ENCODE data around the gene MLF1. TPM values are rescaled to one million over a fixed set of nuclear protein-coding genes. Genes with fewer than 3 reads are reported as not detected.

The MLF1 gene
- polyA plus RNA-seq, 1 of the 3 experiments (the other 2 are of a cell fraction), result 8.2 TPM

DNA sequence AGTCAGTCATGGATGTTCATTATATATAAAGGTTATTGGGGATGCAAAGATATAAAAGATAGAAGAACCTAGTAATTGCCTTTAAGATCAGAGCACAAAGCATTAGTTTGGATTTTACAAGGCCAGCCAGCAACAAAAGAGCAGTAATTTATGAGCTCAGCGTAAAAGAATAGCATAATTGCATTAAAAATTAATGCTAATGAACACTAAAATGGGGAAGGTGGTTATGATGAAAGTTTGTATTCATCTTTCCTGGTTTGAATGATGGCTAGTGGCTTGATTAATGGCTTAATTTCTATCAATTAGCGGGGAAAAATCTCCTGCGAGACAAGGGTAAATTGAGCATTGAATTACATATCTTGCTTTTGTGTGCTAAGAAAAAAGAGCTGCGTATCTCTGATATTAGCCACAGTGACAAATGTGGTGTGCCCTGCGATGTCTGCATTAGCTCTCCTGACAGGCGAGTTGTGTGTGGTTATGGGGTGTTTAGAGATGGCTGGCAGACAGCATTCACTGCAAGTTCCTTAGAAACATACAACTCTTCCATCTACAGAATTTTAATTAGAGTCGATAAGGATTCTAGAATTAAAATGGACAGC is 42.8 kb upstream of the MLF1 start:
- H3K27me3 ChIP-seq (ENCODE audit: insufficient read depth), result no peaks in the 10 kb centered on the region
- no peak overlapping the region for H3K4me2 ChIP-seq
- H3K27ac ChIP-seq (ENCODE audit: low read depth in 2 of 2, low read length in 1 of 2), result peak overlapping the region in 1 of 2 experiments; percentile 89; a peak in 2 of 4 replicates
- CTCF ChIA-PET, result interaction anchor here (0.5 to 3.7 kb wide), 8 partner anchors 9 to 1041 kb away, joined by 3 to 12 read pairs (median 4); partner anchors contain the start of gene GFM1
- H3F3A ChIP-seq (replicated peaks; ENCODE audit: insufficient read depth), result peaks cover 8% of the 10 kb centered on the region
- H3K9ac ChIP-seq, result no peak overlapping the region
- H3K4me3 ChIP-seq (ENCODE audit: low read depth in 2 of 2, low read length in 1 of 2), result no peak overlapping the region
- H3K9me2 ChIP-seq, result no peaks in the 10 kb centered on the region
- no peaks in the 10 kb centered on the region for H3K36me3 ChIP-seq (replicated peaks in 1 of 2; ENCODE audit: control insufficient read depth in 1 of 2, insufficient read depth in 2 of 2, low read length in 1 of 2)
- no peaks in the 10 kb centered on the region for H3K79me2 ChIP-seq (ENCODE audit: insufficient read depth)
- no peaks in the 10 kb centered on the region for H3K9me3 ChIP-seq
- peak; percentile 67; the same call in 1 of the 2 replicates for TF ChIP-seq MXI1 (IDR thresholded peaks at IDR 0.05; ENCODE audit: low read depth, low read length)
- TF ChIP-seq CHD2 (IDR thresholded peaks at IDR 0.05; ENCODE audit: low read length, partially characterized antibody), result peak; percentile 64
- TF ChIP-seq GATA2 (CRISPR knock-in tag; IDR thresholded peaks at IDR 0.05), result peak; percentile 76
- TF ChIP-seq REST (IDR thresholded peaks at IDR 0.05; ENCODE audit: low read depth, low read length), result no peak
- no peak for TF ChIP-seq POLR2AphosphoS5 (IDR thresholded peaks at IDR 0.05; ENCODE audit: low read depth, low read length)
- TF ChIP-seq RFX5 (IDR thresholded peaks at IDR 0.05; ENCODE audit: low read length), result no peak
- TF ChIP-seq JUND (IDR thresholded peaks at IDR 0.05), result no peak
- TF ChIP-seq NRF1 (IDR thresholded peaks at IDR 0.05; ENCODE audit: low read depth, low read length), result no peak
- peak; percentile 56; the same call in 1 of the 2 replicates for TF ChIP-seq FOXJ3 (CRISPR knock-in tag; IDR thresholded peaks at IDR 0.05)
- TF ChIP-seq, protein P1, sequence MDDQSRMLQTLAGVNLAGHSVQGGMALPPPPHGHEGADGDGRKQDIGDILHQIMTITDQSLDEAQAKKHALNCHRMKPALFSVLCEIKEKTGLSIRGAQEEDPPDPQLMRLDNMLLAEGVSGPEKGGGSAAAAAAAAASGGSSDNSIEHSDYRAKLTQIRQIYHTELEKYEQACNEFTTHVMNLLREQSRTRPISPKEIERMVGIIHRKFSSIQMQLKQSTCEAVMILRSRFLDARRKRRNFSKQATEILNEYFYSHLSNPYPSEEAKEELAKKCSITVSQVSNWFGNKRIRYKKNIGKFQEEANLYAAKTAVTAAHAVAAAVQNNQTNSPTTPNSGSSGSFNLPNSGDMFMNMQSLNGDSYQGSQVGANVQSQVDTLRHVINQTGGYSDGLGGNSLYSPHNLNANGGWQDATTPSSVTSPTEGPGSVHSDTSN (IDR thresholded peaks at IDR 0.05), result no peak
- TF ChIP-seq EP300 (IDR thresholded peaks at IDR 0.05; ENCODE audit: borderline replicate concordance in 1 of 2, low read depth in 1 of 2, low read length in 1 of 2), result peak in 1 of 2 experiments; percentile 88; a peak in 2 of 4 replicates
- no peak for TF ChIP-seq FOXM1 (IDR thresholded peaks at IDR 0.05; ENCODE audit: low read depth)
- TF ChIP-seq RCOR1 (IDR thresholded peaks at IDR 0.05; ENCODE audit: low read length), result peak; percentile 70
- TF ChIP-seq USF1 (IDR thresholded peaks at IDR 0.05; ENCODE audit: borderline replicate concordance, low read depth), result no peak
- TF ChIP-seq RAD21 (IDR thresholded peaks at IDR 0.05; ENCODE audit: low read length), result peak; percentile 18; the same call in 1 of the 2 replicates
- no peak for TF ChIP-seq NFIC (IDR thresholded peaks at IDR 0.05; ENCODE audit: borderline replicate concordance)
- no peak for TF ChIP-seq IRF3 (IDR thresholded peaks at IDR 0.05; ENCODE audit: low read depth, low read length)
- peaks cover 0 to 13% of the 10 kb centered on the region in 2 experiments; a peak in 2 of 4 replicates for H3K4me1 ChIP-seq (ENCODE audit: control insufficient read depth in 1 of 2, insufficient read depth in 2 of 2, low read depth in 1 of 2, low read length in 1 of 2)
- H2AFZ ChIP-seq (ENCODE audit: low read depth), result no peak overlapping the region
- no peaks in the 10 kb centered on the region for H4K20me1 ChIP-seq (ENCODE audit: insufficient read depth)
- DNase-seq, result peak; percentile 32
- POLR2A ChIA-PET, result interaction anchor here (0.7 kb wide), 1 partner anchor 418 kb away, joined by 3 read pairs; the partner anchor contains the start of gene RSRC1
- WGBS (ENCODE audit: low lambda C conversion rate), result 74% methylated on average over 7 of the region's 7 CpGs

All from SK-N-SH (cell line).